Astrocyte of the cerebellum (primary cell): ENCODE measurements around the gene LSM3.

Source experiments
- DNase-seq: peaks from one replicate; pipeline ENCODE4 v3.0.0-alpha.2; 2011; ENCODE audit warnings: low read depth
- H3K4me3 ChIP-seq: 2 replicates; pipeline ENCODE4 v1.5.1; 2011; ENCODE audit warnings: mild to moderate bottlenecking, low read depth, low read length, moderate library complexity
- in situ Hi-C: cut with HindIII; loops from 2 replicates; pipeline ENCODE4 v1.10.0; 2017; ENCODE audit warnings: low sequenced_read_pairs
- TF ChIP-seq, protein P1 (sequence below): IDR thresholded peaks from 2 replicates; pipeline ENCODE4 v1.5.1; 2012; ENCODE audit warnings: low read length, low read depth, moderate library complexity, mild to moderate bottlenecking; ENCODE audit errors: missing control alignments

LSM3 gene

GRCh38 chr3:14248849-14249523, 70.4 kb downstream of the LSM3 start:
- DNase-seq, result no peak
- H3K4me3 ChIP-seq, result no peak overlapping the region
- in situ Hi-C loops, result no loop called here
- TF ChIP-seq, protein P1, sequence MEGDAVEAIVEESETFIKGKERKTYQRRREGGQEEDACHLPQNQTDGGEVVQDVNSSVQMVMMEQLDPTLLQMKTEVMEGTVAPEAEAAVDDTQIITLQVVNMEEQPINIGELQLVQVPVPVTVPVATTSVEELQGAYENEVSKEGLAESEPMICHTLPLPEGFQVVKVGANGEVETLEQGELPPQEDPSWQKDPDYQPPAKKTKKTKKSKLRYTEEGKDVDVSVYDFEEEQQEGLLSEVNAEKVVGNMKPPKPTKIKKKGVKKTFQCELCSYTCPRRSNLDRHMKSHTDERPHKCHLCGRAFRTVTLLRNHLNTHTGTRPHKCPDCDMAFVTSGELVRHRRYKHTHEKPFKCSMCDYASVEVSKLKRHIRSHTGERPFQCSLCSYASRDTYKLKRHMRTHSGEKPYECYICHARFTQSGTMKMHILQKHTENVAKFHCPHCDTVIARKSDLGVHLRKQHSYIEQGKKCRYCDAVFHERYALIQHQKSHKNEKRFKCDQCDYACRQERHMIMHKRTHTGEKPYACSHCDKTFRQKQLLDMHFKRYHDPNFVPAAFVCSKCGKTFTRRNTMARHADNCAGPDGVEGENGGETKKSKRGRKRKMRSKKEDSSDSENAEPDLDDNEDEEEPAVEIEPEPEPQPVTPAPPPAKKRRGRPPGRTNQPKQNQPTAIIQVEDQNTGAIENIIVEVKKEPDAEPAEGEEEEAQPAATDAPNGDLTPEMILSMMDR, result no peak
